Stimulated activated CD4-positive, alpha-beta T cell treated with anti-CD3 and anti-CD28 coated beads, TNF-alpha, amount 100 ng/mL, for 1 hour (primary cell): ENCODE results near the gene ERAP2.

Experiments
- DNase-seq, 3 donors: peaks; one replicate each; pipeline ENCODE4 v3.0.0-alpha.2; 2020; ENCODE audit warnings: low read depth in 3 of 3, low spot score in 1 of 3

ERAP2 gene

GRCh38 chr5:96932026-96932425 lies 55.7 kb downstream of the ERAP2 start:
- DNase-seq, result no peak

- DNase-seq, result no peak
Observed at GRCh38 chr5:96933764-96934707, 57.7 kb downstream of the ERAP2 start.

- peak; percentile 81 to 86 (median 86) for DNase-seq
Observed at GRCh38 chr5:96934708-96935558, 58.6 kb downstream of the ERAP2 start.

GRCh38 chr5:96935559-96936430 lies 59.5 kb downstream of the ERAP2 start, which contains the start of gene LNPEP:
LNPEP (plus strand) TSS chr5:96936080; CDS start chr5:96936156, 76 bp downstream.
- peak; percentile 87 to 89 (median 87) for DNase-seq

GRCh38 chr5:96936431-96937320 lies 60.4 kb downstream of the ERAP2 start:
- DNase-seq, result peak; percentile 5 to 15 (median 9)

- no peak for DNase-seq
Observed at GRCh38 chr5:96940586-96940985, 64.3 kb downstream of the ERAP2 start.

GRCh38 chr5:96941140-96941539 lies 64.8 kb downstream of the ERAP2 start:
- DNase-seq, result no peak

- DNase-seq, result no peak
Observed at GRCh38 chr5:96942078-96942477, 65.8 kb downstream of the ERAP2 start.

- DNase-seq, result no peak
Observed at GRCh38 chr5:96942911-96943310, 66.6 kb downstream of the ERAP2 start.

- DNase-seq, result no peak
Observed at GRCh38 chr5:96943799-96944198, 67.5 kb downstream of the ERAP2 start.

GRCh38 chr5:96945144-96945897 lies 69.0 kb downstream of the ERAP2 start:
- DNase-seq, result no peak

GRCh38 chr5:96946381-96946780 lies 70.1 kb downstream of the ERAP2 start:
- no peak for DNase-seq

GRCh38 chr5:96952118-96952750 lies 75.9 kb downstream of the ERAP2 start:
- DNase-seq, result no peak

- no peak for DNase-seq
Observed at GRCh38 chr5:96952974-96953730, 76.9 kb downstream of the ERAP2 start.

- DNase-seq, result no peak
Observed at GRCh38 chr5:96957254-96958049, 81.2 kb downstream of the ERAP2 start.

GRCh38 chr5:96958977-96959376 lies 82.7 kb downstream of the ERAP2 start:
- DNase-seq, result no peak

GRCh38 chr5:96961053-96961452 lies 84.8 kb downstream of the ERAP2 start:
- no peak for DNase-seq
